GM21447 (cell line): Measurements from ENCODE around the gene ECE1.

Experiments
- ATAC-seq: cut with Tn5 transposase; IDR thresholded peaks from one replicate; pipeline ENCODE4 v1.9.1; 2021; ENCODE audit not compliant: unreplicated experiment

ECE1 gene

GRCh38 chr1:21289700-21290545 lies at the start of gene ECE1:
Gene ECE1 (minus strand): TSS chr1:21290463. CDS start chr1:21290414, 49 bp downstream.
- ATAC-seq = no peak

GRCh38 chr1:21339356-21340229 lies 49.3 kb upstream of the ECE1 start:
- ATAC-seq = no peak

- ATAC-seq = no peak
Observed at GRCh38 chr1:21338573-21339355, 48.5 kb upstream of the ECE1 start.

GRCh38 chr1:21337928-21338572 lies 47.8 kb upstream of the ECE1 start:
- ATAC-seq = no peak

- no peak for ATAC-seq
Observed at GRCh38 chr1:21337454-21337927, 47.2 kb upstream of the ECE1 start.

GRCh38 chr1:21337010-21337437 lies 46.8 kb upstream of the ECE1 start:
- no peak for ATAC-seq

- ATAC-seq = no peak
Observed at GRCh38 chr1:21335750-21336224, 45.5 kb upstream of the ECE1 start.

- no peak for ATAC-seq
Observed at GRCh38 chr1:21335088-21335691, 44.9 kb upstream of the ECE1 start.

GRCh38 chr1:21334214-21335087 lies 44.2 kb upstream of the ECE1 start:
- peak; percentile 79 for ATAC-seq

GRCh38 chr1:21333824-21334213 lies 43.6 kb upstream of the ECE1 start:
- ATAC-seq = no peak

GRCh38 chr1:21332554-21333311 lies 42.5 kb upstream of the ECE1 start:
- ATAC-seq = no peak

GRCh38 chr1:21331752-21332478 lies 41.7 kb upstream of the ECE1 start:
- no peak for ATAC-seq

GRCh38 chr1:21330544-21330943 lies 40.3 kb upstream of the ECE1 start:
- ATAC-seq = no peak

- ATAC-seq = no peak
Observed at GRCh38 chr1:21329209-21329844, 39.1 kb upstream of the ECE1 start.

GRCh38 chr1:21327566-21328323 lies 37.5 kb upstream of the ECE1 start:
- no peak for ATAC-seq

- no peak for ATAC-seq
Observed at GRCh38 chr1:21326861-21327344, 36.6 kb upstream of the ECE1 start.
